GM19324 (cell line): Measurements from ENCODE around the gene P4HB.

Experiments
- ATAC-seq: cut with Tn5 transposase; IDR thresholded peaks from one replicate; pipeline ENCODE4 v1.9.1; 2021; ENCODE audit warnings: mild to moderate bottlenecking, moderate library complexity; ENCODE audit not compliant: unreplicated experiment, low FRiP score

The P4HB gene

DNA sequence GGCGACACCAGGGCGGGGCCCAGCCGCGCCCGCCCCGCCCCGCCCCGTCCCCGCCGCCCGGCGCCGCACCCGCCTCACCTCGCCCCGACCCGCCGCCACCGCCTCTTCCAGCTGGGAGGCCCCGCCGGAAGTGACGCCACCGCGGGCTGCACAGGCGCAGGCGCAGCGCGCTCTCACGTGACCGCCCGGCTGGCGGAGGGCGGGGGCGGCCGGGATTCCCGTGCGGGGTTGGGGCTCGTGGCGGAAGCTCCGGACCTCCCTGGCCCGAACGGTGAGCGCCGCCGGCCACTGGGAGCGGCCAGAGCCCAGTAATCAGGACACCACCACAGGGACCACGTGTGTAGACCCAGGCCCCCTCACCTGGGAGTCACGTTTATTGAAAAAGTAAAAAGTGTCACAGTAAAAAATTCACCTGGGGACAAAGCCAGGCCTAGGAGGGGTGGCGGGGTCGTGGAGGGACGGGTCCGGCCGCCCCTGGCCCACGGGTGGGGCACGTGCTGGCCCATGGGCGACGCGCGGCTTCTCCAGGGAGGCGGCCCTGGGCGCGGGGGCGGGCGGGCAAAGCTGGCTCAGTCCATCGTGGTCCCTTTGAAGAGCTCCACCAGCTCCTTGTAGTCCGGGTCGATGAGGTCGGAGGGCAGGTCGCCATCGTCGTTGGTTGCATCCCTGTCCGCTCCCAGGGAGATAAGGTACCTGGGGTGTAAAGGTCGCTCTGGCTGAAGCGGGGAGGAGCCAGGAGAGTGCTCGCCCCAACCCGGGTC lies 27.0 kb downstream of the P4HB start, which contains the start of gene MCRIP1:
Gene MCRIP1, minus strand, starts transcription at position 132 of the 761 bp plus-strand sequence. CDS start 8,785 bp downstream, outside the sequence.
- peak; percentile 85 for ATAC-seq

DNA sequence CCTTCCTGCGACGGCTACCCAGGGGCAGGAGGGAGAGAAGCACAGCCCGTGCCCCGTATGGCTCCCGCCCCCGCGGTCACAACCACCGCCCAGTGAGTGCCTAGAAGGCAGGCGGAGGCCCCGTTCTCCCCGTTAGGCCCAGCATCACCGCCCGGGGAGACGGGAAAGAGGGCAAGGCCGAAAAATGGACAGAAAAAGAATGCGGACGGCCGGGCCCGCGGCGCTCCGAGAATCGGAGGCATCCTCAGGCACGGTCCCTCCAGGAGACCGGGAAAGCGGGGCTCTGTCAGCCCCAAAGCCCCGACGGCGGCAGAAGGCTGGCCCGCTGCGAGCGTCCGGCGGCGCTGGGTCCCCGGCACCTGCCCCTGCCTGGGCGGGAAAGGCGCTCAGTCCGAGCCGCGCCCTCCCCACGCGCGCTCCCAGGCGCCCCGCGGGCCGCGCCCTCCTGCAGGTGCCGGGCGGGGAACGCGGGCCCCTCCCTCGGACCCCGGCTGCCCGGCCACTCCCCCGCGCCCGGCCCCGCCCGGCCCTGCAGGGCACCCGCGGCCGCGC lies 27.7 kb downstream of the P4HB start:
- ATAC-seq = peak; percentile 6

DNA sequence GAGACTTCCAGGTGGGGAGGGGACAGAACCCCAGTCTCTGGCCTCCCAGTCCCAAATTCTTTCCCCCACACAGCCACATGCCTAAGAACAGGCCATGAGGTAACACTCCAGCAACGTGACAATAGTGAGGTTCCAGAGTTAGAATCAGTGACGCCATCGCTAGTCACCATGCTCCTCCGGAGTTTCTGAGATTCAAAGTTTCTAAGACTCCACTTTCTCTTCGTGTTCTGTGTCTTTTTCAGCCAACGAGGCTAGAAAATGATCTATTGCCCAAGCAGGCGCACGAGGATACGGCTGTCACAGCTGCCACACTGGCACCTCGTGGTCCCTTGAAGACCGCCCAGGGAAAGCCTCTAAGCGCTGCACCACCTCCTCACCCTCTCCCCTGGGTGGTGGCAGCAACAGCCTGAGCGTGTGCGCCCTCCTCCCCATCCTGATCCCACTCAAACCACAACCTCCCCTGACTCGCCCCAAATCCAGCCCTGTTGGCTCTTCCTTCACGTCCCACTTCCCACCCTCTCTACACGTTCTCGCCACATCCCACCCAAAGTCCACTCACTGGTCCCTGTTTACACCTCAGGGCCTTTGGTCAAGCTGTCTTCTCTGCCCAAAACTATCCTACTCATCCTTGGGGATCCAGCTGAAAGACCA lies 28.3 kb downstream of the P4HB start:
- no peak for ATAC-seq

DNA sequence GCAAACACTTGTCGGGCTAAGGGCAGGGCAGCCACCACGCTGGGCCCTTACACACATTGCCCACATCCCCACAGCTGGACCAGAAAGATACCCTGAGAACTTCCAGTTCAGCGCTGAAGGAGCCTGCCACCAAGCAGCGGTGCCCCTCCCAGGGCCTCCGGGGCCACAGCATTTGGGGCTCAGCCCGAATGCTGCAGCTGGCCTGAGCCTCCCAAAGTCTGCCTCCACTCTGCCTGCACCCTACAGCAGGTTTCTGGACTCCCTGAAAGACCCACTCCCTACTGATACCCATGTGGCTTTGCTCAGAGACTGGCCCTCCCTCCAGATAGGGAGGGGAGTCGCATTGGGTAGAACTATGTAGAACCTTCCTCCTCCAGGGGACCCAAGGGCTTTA lies 28.8 kb downstream of the P4HB start:
- ATAC-seq = no peak

DNA sequence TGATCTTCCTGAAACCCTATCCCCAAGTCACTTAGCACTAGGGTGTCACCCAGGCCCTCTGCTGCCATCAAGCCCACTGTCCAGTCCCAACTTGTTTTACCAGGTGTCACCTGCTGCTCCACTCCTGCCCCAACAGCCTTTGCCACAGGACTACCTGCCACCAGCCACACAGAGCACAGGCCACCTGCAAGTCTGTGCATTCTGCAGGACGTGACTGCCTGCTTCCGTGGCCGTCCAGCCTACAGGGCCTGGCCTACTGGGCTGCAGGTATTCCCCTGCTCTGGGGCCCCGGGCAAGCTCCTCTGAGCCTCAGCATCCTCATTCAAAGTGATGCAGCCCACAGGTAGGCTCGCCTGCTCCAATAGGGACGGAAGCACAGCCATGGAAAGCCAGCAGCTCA lies 30.5 kb downstream of the P4HB start:
- ATAC-seq = no peak

DNA sequence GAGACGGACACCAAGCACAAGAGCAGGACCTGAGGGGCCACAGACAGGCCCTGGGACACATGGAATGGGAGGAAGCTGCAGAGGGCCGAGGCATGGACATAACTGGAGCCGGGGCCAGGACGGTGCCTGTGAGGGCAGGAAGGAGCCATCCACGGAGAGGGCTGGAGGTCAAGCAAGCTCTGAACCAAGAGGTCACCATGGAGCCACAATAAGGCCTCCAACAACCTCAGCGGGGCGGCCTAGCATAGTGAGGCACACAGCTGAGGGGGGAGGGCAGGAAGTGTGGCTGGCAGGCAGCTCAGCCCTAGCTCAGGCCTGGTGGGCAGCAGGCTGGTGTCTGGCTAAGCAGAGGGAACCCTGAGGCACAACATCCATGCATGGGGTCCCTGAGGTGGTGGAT lies 31.7 kb downstream of the P4HB start:
- no peak for ATAC-seq

DNA sequence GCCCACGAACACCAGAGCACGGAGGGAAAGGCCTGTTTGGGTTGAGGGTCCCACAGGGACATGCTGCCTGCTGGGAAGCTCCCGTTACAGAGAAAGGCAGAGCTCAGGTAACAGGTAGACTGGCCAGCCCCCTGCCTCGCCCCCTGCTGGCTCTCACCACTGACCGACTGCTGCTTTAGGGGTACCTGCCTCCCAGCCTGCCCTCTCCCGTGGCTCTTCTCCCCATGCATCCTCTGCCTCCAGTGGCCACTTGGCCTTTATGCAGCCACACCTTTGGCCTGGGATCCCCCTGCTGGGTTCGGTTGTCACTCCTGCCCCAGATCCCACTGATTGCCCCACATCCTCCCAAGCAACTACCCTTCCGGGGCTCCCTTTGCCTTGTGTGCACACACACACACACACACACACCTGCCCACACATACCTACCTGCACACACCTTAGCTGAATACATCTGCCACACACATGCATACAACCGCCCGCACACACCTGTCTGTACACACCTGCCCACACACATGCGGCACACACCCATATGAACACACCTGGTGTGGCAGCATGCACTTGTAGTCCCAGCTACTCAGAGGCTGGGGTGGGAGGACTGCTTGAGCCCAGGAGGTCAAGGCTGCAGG lies 34.4 kb downstream of the P4HB start:
- ATAC-seq = no peak

DNA sequence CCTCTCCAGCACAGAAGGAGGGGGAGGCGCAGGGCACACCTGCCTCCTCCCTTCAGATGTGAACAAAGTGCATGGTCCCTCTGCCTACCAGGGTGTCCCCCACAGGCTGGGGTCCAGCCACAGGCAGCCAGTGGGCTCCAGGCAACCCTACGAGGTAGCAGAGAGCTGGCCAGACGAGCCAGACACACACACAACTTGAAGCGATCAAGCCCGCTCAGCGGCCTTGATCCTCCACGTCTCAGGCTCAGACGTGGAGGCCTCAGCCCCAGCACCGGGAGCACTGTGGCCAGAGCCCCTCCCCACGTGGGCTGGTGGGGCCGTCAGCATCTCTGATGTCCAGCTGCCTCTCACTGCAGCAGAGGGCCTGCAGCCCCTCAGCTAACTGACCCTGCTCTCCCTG lies 35.7 kb downstream of the P4HB start:
- no peak for ATAC-seq

DNA sequence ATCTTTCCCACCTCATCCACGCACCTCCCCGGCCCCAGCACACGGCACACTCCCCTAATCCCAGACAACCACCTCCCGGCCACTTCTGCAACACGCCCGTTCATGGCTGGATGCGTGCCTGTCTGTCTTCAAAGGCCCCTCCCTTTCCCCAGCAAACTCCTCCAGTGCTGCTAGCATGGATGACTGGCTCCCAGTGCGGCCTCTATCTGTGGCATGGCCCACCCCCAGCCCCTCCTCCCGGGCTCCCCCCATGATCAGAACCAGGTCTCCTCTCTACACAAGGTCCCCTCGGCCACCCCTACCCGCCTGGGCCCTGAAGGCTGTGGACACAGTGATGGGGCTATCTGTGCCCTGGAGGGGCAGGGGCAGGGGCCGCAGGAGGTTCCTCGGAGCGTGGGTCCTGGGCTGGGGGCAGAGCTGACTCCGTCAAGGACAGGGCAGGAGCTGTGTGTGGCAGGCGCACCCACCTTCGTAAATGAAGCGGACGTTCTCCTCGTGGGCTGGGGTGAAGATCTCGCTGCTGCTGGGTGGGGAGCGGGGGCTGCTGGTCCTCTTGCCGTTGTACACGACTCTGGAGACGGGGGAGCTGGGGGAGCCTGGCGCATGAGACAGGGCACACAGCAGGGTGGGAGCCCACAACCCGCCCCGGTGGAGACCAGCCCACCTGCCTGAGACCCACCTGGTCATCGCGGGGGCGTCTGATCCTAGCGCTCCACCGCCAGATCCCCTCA lies 36.4 kb downstream of the P4HB start:
- ATAC-seq = no peak

DNA sequence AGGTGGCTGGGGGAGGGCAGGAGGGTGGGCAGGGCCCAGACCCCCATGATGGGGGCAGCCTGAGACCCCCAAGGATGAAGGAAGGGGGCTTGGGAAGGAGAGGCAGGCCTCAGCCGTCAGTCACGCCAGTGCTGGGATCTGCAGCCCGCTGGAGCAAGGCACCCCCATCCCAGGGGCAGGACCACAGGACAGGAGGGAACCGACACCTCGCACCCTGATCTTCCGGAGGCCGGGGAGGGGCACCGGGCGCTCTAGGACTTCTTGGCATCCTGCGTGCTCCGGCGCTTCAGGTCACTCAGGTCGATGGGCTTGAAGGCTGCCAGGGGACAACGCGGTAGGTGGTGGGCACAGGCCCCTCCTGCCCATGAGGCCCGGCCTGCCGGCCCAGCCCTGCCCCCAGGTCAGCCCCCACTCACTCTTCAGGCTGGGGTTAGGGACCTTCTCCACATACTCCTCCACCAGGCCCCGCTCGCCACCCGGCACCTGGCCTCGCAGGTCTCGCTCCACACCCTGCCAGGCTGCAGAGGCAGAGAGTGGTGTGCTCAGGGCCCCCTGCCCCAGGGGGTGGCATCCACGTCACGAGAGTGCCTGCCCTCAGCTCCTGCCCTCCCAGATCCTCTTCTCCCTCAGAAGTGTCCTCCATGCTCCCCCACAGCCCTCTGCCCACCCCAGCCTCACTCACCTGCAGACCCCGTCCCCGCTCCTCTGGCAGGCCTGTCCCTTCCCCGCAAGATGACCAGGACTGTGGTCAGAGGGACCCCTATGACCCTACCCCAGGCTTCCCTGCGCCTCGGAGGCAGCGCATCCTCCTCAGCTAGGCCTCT lies 37.1 kb downstream of the P4HB start:
- ATAC-seq = no peak

DNA sequence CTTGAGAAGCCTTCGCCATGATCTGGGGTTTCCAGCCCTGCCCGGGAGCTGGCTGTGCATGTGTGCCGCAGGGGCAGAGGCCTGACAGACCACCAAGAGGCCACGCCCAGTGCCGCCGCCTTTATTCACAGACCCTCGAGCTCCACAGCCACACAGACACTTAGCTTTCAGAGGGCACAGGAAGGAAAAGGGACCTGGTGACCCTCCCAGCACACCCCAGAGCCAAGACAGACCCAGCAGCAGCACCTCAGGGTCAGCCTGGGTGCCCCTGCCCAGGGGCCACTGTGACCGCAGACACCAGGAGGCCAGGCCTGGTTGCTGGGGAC lies 38.1 kb downstream of the P4HB start:
- no peak for ATAC-seq

DNA sequence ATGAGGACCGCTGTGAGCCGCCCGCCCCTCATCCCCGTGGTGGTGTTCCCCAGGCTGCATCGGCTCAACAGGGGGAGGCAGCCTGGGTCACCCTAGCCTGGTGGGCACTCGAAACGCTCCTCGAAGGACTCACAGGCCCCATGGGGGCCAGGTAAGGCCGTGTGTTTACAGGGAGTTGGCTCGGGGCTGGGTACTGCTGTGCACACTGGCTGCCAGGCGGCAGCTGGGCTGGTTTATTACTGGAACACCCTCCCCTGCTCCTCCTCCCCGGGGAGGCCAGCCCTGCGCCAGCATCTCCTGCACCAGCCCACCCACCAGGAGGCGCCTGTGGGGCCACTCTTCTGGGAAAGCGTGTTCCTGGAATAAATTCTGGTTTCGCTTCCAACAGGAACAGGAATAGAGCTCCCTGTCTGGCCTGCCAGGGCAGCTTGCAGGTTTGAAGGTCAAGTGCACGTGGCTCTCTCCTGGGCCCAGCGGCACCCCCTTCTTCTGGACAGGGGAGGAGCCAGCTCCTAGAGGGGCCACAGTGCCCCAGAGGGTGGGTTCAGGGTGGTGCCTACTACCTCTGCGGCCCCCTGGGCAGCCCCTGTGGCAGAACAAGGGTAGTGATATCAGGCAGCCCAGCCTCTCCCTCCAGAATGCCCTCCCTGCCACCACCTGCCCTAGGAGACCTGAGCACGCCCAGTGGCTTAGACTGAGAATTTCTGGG lies 38.6 kb downstream of the P4HB start:
- no peak for ATAC-seq

DNA sequence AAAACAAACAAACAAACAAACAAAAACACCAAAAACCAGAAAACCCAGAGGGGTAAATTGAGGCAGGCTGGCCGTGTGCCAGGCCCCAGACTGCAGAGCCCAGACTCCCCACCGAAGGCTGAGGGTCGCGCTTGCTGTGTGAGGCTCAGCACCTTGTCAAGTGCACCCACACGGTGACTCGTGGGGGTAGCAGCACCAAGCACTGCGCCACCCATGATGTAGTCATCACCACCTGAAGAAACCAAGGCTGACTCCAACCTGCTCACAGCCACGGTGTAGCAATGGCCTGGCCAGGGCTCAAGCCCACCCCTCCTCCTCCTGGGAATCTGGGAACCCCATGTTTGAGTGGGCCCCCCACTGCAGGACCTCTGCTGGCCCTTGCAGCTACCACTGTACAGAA lies 39.2 kb downstream of the P4HB start:
- ATAC-seq = no peak

DNA sequence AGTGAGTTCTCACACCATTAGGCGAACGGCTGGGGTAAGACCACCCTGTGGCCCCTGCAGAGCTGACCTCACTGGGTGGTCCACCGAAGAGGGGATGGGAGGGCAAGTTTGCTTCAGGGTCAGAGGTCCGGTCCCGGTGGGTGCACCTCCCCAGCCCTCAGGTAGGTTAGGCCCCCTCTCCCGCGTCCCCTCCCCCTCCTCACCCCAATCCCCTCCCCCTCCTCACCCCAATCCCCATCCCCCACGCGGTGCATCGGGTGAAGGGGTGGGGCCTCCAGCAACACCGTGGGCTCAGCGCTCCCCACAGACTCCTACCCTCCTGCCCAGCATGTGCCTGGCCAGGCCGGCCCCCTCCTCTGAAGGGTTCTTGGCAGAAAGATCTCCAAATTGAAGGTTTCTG lies 40.6 kb downstream of the P4HB start:
- ATAC-seq = no peak

DNA sequence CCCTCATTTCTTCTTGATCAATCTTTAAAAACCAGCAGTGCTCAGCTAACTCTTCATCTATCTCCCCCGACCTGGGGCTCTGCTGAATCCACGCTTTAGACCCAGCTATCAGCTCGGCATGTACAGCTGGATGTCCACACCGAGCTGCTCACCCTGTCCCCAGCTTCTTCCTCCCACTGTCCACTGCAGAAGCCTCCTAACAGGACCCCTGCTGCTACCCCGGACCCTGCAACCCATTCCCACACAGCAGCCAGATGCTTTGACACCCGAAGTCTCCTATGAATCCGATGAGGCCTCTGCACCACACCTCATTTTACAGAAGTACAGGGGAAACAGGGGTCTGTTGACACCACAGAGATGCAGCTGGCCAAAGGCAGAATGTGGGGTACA lies 42.6 kb downstream of the P4HB start:
- no peak for ATAC-seq

DNA sequence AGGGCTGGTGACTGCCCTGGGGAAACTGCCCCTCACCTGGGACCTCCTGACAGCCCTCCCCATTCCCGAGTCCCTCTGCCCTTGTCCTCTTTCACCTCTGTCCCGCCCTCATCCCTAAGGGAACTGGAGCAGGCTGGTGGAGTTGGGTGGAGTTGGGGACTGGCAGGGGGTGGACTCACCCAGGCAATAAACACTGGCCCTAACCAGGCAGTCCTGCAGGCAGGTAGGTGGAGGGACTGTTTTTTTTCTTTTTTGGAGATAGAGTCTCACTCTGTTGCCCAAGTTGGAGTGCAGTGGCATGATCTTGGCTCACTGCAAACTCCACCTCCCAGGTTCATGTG lies 44.7 kb downstream of the P4HB start:
- no peak for ATAC-seq

DNA sequence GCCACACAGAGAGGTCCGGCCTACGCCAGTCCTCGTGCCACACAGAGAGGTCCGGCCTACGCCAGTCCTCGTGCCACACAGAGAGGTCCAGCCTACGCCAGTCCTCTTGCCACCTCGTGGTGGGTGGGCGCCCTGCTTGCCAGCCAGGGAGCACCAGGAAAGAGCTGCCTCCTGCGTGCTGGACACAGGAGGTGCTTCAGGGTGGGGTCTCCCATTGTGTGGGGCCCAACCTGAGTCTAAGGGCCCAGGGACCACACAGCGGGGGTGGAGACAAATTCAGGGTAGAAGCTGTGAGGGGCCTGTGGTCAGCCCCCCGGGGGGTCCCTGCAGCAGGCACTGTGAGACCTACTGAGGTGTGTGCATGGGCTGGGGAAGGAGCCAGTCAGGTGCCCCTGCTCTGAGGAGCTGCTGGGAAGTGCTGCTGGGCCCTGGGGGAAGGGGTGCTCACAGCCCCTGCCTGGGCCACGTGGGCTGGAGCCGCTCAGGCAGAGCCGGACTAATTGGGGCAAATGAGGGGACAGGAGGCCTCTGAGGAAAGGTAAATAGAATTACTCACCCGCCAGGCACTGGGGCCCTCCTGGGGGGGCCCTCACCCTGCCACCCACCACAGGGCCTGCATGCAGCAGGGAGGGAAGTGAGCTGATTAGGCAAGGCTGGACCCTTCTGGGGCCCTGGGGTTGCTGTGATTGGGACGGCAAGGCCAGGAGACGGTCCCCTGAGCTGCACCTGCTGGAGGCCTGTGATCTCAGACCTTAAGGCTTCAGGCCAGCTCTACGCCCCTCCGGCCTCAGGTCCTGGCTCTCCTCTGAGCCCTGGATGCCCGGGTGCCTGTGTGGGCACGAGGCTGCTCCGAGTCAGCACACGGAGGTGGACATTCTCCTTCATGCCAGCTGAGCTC lies 45.3 kb downstream of the P4HB start:
- no peak for ATAC-seq

DNA sequence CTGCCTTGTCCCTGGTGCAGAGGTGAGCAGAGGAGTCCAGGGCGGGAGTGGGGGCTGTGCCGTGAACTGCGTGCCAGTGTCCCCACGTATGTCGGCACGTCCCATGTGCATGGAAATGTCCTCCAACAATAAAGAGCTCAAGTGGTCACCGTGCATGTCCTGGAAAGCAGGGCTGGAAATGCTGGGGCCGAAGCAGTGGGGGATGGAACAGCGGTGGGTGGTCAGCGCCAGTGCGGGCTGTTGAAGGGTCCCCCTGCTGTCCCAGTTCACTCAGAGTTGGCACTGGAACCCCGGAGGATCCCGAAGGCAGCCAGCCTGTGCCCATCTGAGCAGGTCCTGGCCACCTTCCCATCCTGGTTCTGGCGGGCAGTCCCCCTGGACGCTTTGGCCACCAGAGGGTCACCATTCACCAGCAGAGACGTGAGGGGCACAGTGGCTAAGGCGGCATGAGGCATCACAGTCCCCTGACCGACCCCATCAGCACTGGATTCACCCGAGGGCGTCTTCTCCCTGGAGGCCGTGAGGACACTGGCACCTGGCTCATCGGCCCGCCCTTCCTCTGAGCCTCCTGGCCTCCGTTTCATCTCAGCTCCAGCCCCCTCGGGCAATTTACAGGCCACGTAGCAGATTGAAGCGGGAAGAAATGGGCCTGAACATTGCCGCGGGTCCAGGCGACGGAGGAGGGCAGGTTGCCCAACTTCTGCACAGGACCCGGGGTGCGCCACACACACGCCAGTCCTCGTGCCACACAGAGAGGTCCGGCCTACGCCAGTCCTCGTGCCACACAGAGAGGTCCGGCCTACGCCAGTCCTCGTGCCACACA lies 46.3 kb downstream of the P4HB start:
- ATAC-seq = no peak
